GM12865 (cell line): ENCODE measurements around the gene DIP2C.
"Not testable (repeated sequence)": the region's sequence is repeated elsewhere in the genome, so short reads cannot be mapped to it uniquely, and the experiment has no call there.

ENCODE experiments used
- DNase-seq: peaks from one replicate; pipeline ENCODE4 v3.0.0; 2010; ENCODE audit warnings: low read depth
- H3K4me3 ChIP-seq: 2 replicates; pipeline ENCODE4 v1.5.1; 2011; ENCODE audit warnings: mild to moderate bottlenecking, low read depth, low read length, control low read depth
- TF ChIP-seq, protein P1 (sequence below): IDR thresholded peaks from 2 replicates; pipeline ENCODE4 v1.5.1; 2011; ENCODE audit warnings: low read length, control low read depth, low read depth, inconsistent platforms; ENCODE audit not compliant: insufficient read depth; ENCODE audit errors: missing control alignments

Gene DIP2C

DNA sequence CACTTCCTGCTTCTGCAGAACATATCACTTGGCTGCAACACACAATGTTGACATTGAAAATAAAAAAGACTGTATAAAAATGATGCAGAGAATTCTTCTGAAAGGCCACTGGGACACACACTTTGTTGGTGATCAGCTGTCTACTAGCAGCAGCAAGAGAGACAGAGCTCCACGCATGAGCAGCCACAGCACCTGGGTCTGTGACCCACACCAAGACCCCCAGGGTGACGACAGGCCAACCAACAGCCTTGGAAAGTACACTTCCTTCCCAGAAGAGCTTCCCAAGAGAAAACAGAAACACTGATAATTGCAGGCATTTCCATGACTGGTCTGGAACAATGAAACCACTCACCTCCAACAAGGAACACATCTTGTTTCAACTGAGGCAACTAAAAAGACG is 239.0 kb downstream of the DIP2C start:
- DNase-seq, result no peak
- TF ChIP-seq, protein P1, sequence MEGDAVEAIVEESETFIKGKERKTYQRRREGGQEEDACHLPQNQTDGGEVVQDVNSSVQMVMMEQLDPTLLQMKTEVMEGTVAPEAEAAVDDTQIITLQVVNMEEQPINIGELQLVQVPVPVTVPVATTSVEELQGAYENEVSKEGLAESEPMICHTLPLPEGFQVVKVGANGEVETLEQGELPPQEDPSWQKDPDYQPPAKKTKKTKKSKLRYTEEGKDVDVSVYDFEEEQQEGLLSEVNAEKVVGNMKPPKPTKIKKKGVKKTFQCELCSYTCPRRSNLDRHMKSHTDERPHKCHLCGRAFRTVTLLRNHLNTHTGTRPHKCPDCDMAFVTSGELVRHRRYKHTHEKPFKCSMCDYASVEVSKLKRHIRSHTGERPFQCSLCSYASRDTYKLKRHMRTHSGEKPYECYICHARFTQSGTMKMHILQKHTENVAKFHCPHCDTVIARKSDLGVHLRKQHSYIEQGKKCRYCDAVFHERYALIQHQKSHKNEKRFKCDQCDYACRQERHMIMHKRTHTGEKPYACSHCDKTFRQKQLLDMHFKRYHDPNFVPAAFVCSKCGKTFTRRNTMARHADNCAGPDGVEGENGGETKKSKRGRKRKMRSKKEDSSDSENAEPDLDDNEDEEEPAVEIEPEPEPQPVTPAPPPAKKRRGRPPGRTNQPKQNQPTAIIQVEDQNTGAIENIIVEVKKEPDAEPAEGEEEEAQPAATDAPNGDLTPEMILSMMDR, result no peak
- H3K4me3 ChIP-seq, result no peak overlapping the region; the same call in 1 of the 2 replicates

DNA sequence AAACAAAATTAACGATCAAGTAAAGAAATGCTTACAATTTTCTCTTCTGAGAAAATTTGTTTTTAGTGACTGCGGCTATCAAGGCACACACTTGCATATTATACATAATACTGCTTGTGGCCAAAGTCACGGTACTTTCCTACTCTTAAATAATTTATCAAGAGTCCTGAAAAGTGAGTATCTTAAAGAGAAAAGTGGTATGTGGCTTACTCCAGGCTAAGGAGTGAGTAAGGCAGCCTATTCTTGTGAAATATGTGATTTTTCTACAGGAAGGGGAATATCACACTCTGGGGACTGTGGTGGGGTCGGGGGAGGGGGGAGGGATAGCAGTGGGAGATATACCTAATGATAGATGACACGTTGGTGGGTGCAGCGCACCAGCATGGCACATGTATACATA is 240.1 kb downstream of the DIP2C start:
- not testable (repeated sequence) for H3K4me3 ChIP-seq, DNase-seq

DNA sequence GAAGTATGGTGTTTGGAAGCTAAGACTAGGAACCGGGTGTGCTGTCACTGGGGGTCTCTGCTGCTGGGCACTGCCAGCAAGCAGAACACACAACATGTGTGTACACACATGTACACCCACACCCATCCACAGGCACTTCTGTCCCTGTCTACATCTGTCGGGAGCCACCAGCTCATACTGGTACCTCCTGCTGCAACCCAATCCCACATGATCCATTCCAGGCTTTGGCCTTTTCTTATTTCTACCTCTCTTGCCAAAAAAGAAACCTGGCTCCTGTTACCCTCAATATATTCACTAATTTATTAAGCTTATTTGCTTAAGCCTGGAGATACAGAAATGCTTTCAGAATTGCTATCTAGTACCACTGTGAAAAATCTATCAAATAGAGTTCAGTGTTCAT is 246.0 kb downstream of the DIP2C start:
- no peak overlapping the region for H3K4me3 ChIP-seq
- DNase-seq, result no peak
- TF ChIP-seq, protein P1, result no peak

DNA sequence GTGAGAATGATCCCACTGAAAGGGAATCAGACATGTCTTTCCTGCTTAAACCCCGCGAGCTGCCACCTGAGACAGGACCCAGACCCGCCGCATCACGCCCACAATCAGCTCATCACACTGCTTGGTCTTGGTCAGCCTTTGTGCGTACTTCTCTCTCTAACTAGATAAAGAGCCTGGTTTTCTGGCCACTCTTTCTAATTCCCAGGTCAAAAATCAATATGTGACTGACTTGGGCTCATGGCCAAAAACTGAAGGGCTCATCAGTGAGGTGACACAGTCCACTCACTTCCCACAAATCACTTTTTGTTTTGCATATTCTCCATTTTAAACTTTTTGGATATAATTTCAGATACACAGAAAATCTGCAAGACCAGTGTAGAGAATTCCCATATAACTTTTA is 247.3 kb downstream of the DIP2C start:
- no peak for DNase-seq
- no peak overlapping the region for H3K4me3 ChIP-seq
- TF ChIP-seq, protein P1, result no peak

DNA sequence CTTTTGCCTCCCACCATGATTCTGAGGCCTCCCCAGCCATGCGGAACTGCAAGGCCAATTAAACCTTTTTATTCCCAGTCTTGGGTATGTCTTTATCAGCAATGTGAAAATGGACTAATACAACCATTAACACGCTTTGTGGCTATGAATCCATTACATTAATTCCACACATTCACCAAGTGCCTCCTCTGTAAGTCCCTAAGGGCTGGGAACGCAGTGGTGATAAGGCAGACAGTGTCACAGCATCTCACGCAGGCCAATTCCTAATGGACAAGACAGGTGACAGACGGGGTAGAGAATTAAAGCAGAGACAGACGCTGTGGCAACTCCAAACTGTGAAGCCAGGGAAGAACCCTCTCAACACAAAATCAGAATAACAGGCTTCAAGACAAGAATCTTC is 247.8 kb downstream of the DIP2C start:
- TF ChIP-seq, protein P1, result no peak
- DNase-seq, result no peak
- no peak overlapping the region for H3K4me3 ChIP-seq

DNA sequence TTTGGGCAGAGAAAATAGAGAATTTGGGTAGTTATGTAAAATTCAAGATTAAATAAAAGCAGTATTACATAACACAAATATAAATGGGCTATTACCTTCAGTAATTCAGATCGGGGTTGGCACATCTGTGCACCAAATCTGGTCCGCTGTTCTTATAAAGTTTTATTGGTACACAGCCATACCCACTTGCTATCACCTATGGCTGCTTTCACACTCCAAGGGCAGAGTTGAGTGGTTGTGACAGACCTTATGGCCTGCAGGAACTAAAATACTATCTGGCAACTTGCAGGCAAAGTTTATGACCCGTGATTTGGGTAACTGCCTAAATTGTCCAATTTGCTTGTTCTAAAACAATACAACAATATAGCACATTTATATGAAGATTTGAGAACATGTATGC is 249.3 kb downstream of the DIP2C start:
- TF ChIP-seq, protein P1, result no peak
- H3K4me3 ChIP-seq, result no peak overlapping the region
- no peak for DNase-seq

DNA sequence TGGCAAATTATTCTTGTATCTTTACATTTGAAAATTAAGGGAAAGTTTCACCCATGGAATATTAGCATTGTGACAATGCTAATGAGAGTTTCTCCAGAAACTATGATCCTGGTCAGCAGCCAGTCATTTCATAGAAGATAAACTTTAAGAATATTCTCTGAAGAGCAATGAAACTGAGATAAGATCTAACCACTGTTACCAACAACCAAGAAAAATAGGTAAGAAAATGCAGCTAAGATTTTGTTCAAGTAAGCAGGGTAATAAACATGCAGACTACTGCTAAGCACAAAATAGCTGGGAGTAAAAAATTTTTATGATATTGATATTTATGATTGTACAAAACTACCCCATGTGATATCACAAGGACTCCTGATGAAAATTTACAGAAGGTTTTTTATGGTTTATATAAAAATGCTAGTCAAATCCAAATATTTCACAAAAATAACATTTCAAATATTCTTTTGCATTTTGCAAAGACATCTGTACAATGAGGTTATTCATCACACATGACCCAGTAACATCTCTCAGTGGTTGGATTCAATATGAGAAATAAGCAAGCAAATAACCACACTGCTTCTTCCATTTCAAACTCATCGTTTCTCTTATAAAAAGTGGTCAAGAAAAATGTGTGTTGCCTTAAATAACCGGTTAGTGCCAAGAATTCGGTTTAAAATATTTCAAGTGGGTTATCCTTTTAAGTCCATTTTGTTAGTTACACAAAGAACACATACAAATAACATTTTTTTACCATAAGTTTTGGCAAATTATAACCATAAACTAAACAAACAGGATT is 251.6 kb downstream of the DIP2C start:
- no peak for DNase-seq
- TF ChIP-seq, protein P1, result no peak
- H3K4me3 ChIP-seq, result no peak overlapping the region
